LoVo (cell line): Measurements from ENCODE around the gene MARCHF3.

Source experiments
- DNase-seq: peaks from one replicate; pipeline ENCODE4 v3.0.0-alpha.2; 2016; ENCODE audit warnings: low spot score

Gene MARCHF3

GRCh38 chr5:126983874-126984266 is 46.5 kb downstream of the MARCHF3 start:
- no peak for DNase-seq

GRCh38 chr5:126982926-126983873 is 47.2 kb downstream of the MARCHF3 start:
- no peak for DNase-seq

DNA sequence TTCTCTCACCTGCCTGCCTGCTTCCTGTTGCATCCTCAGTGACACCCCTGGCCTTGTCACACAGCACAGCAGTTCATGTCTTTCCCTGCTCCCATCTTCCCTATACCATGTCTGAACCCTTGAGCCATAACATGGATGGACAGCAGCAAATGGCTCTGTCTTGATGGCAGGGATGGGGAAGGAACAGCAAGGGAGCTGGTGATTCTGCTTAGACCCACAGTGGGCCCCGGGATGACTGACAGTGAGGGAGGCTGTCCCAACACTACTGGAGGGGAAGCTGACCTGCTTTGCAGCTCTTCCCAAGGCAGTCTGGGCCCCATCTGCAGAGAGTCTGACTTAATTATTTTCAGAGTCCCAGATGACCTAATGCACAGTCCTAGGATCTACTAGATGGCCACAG is 48.2 kb downstream of the MARCHF3 start:
- DNase-seq: no peak

- DNase-seq: no peak
These were observed 48.7 kb downstream of the MARCHF3 start for GRCh38 chr5:126981701-126982100.

DNA sequence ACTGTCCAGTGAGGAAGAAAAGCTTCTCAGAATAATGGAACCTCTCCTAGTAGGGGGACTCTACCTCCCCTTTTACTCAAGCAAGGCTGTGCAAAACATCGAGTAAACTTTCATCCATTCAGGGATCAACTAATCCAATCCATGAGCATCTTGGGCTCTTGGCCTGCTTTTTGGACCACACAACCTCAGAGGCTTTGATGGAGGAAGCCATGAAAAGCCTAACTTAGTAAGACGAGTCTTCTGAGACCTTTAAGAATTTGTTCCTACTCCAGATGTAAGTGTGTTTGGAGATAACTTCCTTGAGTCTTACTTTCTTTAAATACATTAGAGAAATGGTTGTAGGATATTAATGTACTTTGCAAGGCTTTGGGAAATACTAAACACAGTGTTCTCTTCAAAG is 49.1 kb downstream of the MARCHF3 start:
- DNase-seq: no peak

GRCh38 chr5:126978258-126978657 is 52.1 kb downstream of the MARCHF3 start:
- no peak for DNase-seq

DNA sequence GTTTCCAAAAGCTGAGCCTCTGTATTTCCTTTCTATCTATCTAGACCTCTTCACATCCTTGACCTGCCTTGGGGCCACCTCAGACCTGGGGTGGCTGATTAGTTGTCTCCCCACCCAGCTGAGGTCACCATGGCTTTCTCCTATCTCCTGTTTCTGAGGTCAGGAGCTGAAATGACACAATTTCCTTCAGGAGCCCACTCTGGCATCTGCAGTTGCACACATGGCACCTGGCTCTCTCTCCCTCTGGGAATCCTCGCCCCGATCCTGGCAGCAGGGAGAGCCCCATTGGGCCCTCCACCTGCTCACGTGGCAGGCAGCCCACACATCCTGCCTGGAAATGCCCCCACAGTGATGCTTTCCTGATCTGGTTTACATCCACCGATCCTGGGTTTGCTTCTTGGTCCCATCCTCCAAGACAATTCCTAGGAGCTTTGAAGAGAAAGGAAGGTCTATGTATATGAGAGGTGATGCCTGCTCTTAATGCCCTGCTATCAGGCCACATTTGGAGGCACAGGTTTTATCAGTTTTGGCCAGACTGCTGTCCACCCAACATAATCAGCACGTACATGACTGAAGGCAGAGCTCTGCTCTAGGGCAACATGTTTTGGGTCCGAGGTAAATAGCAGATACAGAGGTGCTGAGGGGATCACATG is 53.7 kb downstream of the MARCHF3 start:
- DNase-seq: no peak

DNA sequence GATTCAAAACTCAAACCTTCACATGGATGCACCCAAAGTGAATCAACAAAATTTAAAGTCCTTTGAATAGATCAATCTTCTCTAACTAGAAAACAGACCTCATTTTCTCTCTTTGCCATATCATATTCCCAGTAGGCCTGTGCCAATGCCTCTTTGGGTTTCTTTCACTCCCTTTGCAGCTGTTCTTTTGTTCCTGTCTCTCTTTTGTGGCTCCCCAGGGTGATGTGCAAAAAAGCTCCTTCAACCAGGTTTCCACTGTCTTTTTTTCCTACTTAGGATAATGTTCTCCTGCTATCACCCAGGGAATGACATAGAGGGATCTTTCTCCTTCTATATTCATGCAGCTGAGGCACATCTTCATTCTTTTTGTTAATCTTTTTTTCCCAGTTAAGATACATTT is 54.6 kb downstream of the MARCHF3 start:
- no peak for DNase-seq

GRCh38 chr5:126973193-126973592 is 57.2 kb downstream of the MARCHF3 start:
- DNase-seq: no peak

GRCh38 chr5:126972062-126972895 is 58.1 kb downstream of the MARCHF3 start:
- DNase-seq: no peak

DNA sequence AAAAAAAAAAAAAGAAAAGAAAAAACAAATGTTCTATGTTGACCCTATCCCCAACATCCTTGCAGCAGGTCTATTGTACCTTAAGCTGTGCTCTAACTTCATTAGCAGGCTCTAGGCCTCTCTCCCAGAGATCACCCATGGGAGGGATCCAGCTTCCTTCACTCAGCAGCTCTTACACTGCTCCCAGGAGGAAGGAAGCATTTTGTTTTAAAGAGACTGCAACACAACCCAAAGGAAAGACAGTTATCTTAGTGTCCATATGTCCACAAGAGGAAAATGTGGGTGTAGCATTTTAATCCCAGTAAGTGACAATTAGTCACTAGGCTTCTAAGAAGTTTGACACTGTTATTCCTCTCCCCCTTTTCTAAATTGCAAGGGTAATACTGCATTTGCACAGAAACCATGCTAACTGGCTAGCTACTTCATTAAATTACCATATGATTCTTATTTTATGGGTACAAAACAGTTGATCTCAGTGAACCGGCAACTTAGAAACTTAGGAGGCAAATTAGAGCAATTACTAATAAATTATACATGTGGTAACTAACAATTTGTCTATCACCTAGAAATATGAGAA is 58.8 kb downstream of the MARCHF3 start:
- no peak for DNase-seq

DNA sequence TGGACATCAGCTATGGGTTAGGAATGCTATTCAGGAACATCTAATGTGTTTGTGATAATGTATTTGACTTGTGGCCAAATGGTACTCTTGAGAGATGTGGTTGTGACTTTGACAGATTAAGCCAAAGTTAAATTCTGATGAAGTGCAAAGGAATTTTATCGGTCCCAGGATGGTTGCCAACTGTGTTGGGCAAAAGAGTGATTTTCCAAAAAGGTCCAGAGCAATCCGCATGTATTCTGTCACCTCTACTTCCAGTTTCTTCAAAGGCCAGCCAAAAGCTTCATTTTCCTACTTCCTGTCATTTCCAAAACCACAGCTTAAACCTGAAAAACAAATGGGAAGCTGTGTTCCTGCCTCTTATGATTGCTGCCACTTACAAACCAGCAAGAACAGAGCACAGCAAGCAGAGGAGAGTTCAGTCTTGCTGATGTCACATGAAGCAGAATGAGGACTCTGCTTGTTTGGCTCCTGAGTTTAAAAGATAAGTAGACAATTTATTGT is 59.8 kb downstream of the MARCHF3 start:
- no peak for DNase-seq

DNA sequence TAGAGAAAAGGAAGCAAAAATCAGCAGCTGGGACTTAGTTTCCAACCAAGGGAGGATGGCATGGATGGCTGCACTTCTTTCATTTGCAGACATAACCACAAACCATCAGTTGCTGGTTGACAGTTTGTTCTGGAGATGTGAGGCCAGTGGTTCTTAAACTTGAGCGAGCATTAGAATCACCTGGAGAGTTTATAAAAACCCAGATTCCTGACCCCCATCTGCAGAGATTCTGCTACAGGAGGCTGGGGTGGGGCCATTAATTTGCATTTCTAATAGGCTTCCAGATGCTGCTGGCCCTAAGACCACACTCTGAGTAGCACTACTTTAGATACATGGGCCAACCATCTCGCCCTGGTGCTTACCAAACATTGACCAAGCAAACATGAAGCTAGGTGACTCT is 60.8 kb downstream of the MARCHF3 start:
- DNase-seq: no peak

DNA sequence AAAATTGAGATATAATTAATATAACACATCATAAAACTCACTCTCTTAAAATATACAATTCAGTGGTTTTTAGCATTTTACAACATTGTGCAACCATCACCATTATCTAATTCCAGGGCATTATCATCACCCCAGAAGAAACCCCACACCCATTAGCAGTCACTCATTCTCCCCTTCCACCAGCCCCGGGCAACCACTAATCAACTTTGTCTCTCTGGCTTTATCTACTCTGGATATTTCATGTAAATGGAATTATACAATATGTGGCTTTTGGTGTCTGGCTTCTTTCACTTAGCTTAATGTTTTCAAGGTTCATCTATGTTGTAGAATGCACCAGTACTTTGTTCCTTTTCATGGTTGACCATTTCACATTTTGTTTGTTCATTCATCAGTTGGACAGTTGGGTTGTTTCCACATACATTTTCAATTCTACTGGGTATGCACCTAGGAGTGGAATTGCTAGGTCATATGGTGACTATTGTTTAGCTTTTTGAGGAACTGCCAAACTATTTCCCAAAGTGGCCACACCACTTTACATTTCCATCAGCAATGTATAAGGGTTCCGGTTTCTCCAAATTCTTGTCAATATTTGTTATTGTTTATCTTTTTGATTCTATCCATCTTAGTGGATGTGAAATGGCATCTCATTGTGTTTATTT is 62.4 kb downstream of the MARCHF3 start:
- DNase-seq: no peak

- no peak for DNase-seq
These were observed 64.9 kb downstream of the MARCHF3 start for GRCh38 chr5:126965487-126965886.

GRCh38 chr5:126965061-126965475 is 65.3 kb downstream of the MARCHF3 start:
- peak; percentile 12 for DNase-seq

- no peak for DNase-seq
These were observed 66.5 kb downstream of the MARCHF3 start for GRCh38 chr5:126963822-126964375.

DNA sequence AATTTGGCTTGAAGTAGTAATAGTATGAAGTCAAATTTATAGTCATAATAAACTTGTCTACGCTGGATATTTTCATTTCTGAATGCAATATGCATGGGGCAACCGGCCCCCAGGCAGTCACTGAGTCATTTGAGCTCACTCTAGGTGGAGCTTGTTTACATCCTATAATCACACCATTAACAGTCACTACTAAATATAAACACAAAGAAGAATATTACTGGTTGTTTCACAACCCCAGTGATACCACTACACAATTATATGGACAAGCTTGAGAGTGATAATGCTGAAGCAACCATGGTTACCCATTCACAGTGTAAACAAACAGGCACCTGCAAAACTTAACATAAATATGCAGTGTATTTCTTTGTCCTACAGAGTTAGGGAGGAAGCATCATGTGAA is 68.7 kb downstream of the MARCHF3 start:
- DNase-seq: no peak

- DNase-seq: no peak
These were observed 69.2 kb downstream of the MARCHF3 start for GRCh38 chr5:126961128-126961527.

DNA sequence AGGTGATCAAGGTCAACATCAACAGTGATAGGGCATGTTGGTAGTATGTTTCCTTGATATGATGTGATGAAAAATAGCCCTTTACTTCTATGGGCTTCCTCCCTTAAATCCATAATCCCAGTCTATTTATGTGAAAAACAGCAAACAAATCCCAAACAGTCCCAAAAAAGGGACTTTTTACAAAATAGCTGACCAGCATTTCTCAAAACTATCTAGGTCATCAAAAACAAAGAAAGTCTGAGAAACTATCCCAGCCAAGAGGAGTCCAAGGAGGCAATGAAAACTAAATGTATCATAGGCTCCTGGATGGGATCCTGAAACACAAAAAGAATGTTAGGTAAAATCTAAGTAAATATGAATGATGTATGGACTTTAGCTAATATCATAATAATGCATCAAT is 71.2 kb downstream of the MARCHF3 start:
- no peak for DNase-seq

GRCh38 chr5:126956991-126957390 is 73.4 kb downstream of the MARCHF3 start:
- DNase-seq: no peak
